Esophagus muscularis mucosa (tissue), 4 donors: Measurements from ENCODE around the gene SMTNL1. TPM values are rescaled to one million over a fixed set of nuclear protein-coding genes. Genes with fewer than 3 reads are reported as not detected.

Source experiments
- DNase-seq: peaks from one replicate; pipeline ENCODE4 v3.0.0-alpha.2; 2017; ENCODE audit errors: extremely low spot score
- H3K27ac ChIP-seq, 4 donors: fragments of 200-600 bp; sonication (generic); replicated peaks in 1 of 4; 1 replicate in 3 of 4; 2 replicates in 1 of 4; pipeline ENCODE4 v1.5.1; 2016 to 2019; ENCODE audit warnings: mild to moderate bottlenecking in 1 of 4
- H3K27me3 ChIP-seq, 4 donors: fragments of 200-600 bp; sonication (generic); one replicate each; pipeline versions ENCODE4 v1.5.1 to v1.6.0; 2016 to 2019
- H3K36me3 ChIP-seq, 4 donors: fragments of 200-600 bp; sonication (generic); one replicate each; pipeline ENCODE4 v1.5.1; 2016 to 2019
- H3K4me1 ChIP-seq, 4 donors: fragments of 200-600 bp; sonication (generic); one replicate each; pipeline ENCODE4 v1.5.1; 2016 to 2019
- H3K4me3 ChIP-seq, 4 donors: fragments of 200-600 bp; sonication (generic); 1 replicate in 2 of 4; 2 replicates in 2 of 4; pipeline ENCODE4 v1.5.1; 2016 to 2019; ENCODE audit warnings: mild to moderate bottlenecking in 4 of 4, moderate library complexity in 1 of 4
- H3K9me3 ChIP-seq, 4 donors: fragments of 200-600 bp; sonication (generic); 1 replicate in 3 of 4; 2 replicates in 1 of 4; pipeline ENCODE4 v1.5.1; 2016 to 2019
- EP300 ChIP-seq: sonication (generic); formaldehyde crosslinking; IDR thresholded peaks from one replicate; pipeline ENCODE4 v1.6.1; 2017; ENCODE audit warnings: antibody characterized with exemption
- POLR2A ChIP-seq: fragments of 450-650 bp; IDR thresholded peaks from one replicate; pipeline ENCODE4 v1.6.1; 2017; ENCODE audit warnings: antibody characterized with exemption, moderate library complexity, mild to moderate bottlenecking, low read depth
- POLR2AphosphoS5 ChIP-seq, 2 donors: sonication (generic); formaldehyde crosslinking; IDR thresholded peaks; one replicate each; pipeline ENCODE4 v1.6.1; 2017; ENCODE audit warnings: antibody characterized with exemption in 2 of 2
- WGBS: methylation state at CpG from one replicate; pipeline ENCODE4 v1.1.5; 2018; 5-methylcytosine and 5-hydroxymethylcytosine counted together
- intact Hi-C: fragments of 100-400 bp; cut with DNase I; formaldehyde crosslinking; loops from one replicate; pipeline ENCODE4 v1.15.1; 2023
- total RNA-seq, 4 donors: library from RNA; depleted of rRNA; stranded (reverse); fragments of >200 nt; gene quantifications; one replicate each; pipeline versions ENCODE4 v1.1.0 to v1.2.1, GENCODE V29; 2016
- TF ChIP-seq, protein P1 (sequence below), 3 experiments: fragments of 200-600 bp in 2 of 3; fragments of 450-650 bp in 1 of 3; sonication (generic) in 2 of 3; IDR thresholded peaks; one replicate each; pipeline ENCODE4 v1.5.1; 2017 to 2019; ENCODE audit warnings: antibody characterized with exemption in 3 of 3, mild to moderate bottlenecking in 2 of 3, moderate library complexity in 1 of 3

SMTNL1 gene
- total RNA-seq, 4 donors from 2014 or later: not detected

DNA sequence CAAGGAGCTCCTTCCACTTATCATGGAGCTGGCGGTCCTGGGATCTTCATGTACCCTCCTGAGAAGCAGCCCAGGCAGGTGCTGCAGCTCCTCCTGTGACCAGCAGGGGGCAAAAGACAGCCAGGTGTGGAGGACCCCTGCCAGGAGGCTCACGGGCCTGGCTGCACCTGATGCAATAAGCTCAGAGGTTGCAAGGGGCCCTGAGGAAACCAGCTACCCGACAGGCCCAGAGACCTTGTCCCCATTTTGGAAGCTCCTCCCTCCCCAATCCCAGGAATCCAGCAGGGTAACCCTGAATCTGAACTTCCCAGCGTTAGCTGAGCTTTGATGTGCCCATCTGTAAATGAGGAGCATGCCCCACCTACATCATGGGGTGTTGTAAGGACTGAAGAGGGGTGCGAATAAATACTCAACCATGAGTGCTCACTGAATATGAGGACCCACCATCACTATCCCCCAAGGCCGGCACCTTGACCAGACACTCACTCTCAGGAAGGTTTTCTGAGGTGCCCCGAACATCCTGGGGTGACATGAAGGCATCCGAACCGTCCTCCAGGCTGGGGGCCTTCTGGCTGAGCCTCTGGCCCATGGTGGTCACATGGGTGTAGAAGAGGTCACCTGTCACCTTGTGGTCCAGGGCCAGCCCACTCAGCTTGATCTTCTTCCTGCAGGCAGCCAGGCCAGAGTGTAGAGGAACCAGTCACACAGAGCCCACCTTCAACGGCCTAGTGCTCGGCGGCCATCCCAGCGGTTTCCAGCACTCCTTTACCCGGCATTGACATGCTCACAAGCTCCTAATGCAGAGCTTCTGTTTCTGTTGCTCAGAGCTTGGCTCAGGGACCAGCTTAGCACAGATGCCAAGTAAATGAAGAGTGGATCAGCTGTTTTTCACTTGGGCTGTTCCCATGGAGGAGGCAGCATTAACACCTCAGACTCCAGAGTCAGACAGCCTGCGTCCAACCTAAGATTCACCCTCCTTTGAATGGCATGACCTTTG, 43.6 kb upstream of the SMTNL1 start:
- Histone ChIP-seq H3K36me3 (peaks cover 17 to 75% (median 36%) of the 10 kb centered on the region in 4 donors), H3K4me3 (no peak overlapping the region), H3K27me3 (no peaks in the 10 kb centered on the region), H3K9me3 (no peaks in the 10 kb centered on the region), H3K4me1 (peaks cover 3 to 6% (median 5%) of the 10 kb centered on the region in 4 donors), H3K27ac (no peak overlapping the region)
- TF ChIP-seq POLR2AphosphoS5 (IDR thresholded peaks at IDR 0.05): no peak
- TF ChIP-seq, protein P1, sequence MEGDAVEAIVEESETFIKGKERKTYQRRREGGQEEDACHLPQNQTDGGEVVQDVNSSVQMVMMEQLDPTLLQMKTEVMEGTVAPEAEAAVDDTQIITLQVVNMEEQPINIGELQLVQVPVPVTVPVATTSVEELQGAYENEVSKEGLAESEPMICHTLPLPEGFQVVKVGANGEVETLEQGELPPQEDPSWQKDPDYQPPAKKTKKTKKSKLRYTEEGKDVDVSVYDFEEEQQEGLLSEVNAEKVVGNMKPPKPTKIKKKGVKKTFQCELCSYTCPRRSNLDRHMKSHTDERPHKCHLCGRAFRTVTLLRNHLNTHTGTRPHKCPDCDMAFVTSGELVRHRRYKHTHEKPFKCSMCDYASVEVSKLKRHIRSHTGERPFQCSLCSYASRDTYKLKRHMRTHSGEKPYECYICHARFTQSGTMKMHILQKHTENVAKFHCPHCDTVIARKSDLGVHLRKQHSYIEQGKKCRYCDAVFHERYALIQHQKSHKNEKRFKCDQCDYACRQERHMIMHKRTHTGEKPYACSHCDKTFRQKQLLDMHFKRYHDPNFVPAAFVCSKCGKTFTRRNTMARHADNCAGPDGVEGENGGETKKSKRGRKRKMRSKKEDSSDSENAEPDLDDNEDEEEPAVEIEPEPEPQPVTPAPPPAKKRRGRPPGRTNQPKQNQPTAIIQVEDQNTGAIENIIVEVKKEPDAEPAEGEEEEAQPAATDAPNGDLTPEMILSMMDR (IDR thresholded peaks at IDR 0.05): peak; percentile 84 to 92 (median 87)
- DNase-seq: no peak
- whole genome bisulfite sequencing: 89% methylated on average over 12 of the region's 15 CpGs
- intact Hi-C loops: loop anchor here (1.0 kb wide), 1 partner anchor 33 kb away; no protein-coding TSS in a partner anchor

DNA sequence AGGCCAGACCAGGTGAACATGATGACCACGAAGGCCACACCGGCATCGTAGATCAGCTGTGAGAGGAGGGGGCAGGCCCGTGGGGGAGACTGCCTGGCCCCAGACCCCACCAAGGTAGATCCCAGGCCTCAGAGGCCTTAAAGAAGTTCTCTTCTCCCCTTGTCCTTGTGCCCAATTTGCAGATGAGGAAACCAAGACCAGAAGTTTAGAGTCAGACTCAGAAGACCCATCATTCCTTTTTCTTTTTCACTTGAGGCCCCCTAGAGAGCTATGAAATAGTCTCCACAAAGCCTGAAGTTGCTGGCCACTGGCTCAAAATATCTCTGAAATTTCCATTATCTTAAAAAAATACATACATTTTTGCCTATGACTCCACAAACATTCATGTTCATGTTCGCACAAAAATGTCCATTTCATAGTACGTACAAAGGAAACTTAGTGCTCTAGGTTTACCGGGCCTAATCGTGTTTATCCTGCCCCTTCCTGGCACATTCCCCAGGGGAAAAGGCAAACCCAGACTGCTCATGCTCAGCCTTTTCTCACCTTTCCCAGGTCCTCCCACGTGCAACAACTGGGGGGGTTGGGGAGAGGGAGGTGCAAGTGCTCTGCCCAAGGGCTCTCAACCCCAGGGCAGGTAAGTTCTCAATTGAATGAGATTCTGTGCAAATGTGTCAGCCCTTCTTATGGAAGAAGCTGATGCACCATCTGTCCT, 41.1 kb upstream of the SMTNL1 start:
- no peaks in the 10 kb centered on the region for H3K9me3 ChIP-seq
- no peak overlapping the region for H3K27ac ChIP-seq
- DNase-seq: no peak
- H3K4me3 ChIP-seq: no peak overlapping the region
- peaks cover 5 to 58% (median 17%) of the 10 kb centered on the region in 4 donors for H3K36me3 ChIP-seq
- H3K27me3 ChIP-seq: no peaks in the 10 kb centered on the region
- peaks cover 24 to 31% (median 26%) of the 10 kb centered on the region in 4 donors for H3K4me1 ChIP-seq
- intact Hi-C loops: no loop called here
- 81% methylated on average over 9 of the region's 9 CpGs for WGBS
- TF ChIP-seq POLR2AphosphoS5 (IDR thresholded peaks at IDR 0.05): no peak
- TF ChIP-seq POLR2A: no peak
- no peak for TF ChIP-seq EP300
- TF ChIP-seq, protein P1 (IDR thresholded peaks at IDR 0.05): no peak

DNA sequence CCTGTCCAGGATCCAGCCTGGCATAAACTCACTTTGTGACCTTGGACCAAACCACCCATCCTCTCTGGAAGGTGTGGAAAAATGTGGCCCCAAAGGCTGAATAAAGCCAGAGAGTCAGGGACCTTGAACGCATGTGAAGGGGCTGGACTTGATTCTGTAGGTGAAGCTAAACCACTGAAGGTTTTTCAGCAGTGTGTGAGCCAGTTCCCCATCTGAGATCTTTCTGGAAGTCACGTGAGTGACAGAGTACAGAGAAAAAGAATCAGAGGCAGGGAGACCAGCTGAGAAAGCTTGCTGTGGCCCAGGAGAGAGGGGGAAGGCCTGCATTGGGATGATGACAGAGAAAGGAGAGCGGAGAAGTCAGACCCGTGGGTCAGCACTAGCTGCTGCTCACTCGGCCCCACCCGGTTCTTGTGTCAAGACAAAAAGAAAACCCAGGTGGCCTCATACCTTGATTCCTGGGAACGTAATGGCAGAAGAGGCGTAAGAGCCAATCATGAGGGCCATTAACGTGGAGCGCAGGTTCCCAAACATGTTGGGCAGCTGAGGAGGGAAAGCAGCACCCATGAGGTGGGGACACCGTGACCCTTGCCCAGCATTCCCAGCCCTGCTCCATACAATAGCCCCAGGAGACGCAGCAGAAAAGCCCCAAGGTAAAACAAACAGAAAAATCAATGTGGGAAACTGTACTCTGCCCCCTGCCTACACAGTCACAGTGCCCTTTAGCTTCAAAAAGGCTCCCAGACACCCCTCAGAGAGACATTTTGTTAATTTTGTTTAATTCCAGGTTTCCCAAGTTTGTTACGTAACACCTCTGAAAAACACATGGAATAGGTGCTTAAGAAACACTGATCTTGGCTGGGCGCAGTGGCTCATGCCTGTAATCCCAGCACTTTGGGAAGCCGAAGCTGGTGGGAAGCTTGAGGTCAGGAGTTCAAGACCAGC, 39.8 kb upstream of the SMTNL1 start:
- Histone ChIP-seq H3K4me1 (peaks cover 30 to 35% (median 32%) of the 10 kb centered on the region in 4 donors), H3K4me3 (no peak overlapping the region), H3K9me3 (no peaks in the 10 kb centered on the region), H3K27ac (no peak overlapping the region), H3K36me3 (peaks cover 5 to 60% (median 13%) of the 10 kb centered on the region in 4 donors), H3K27me3 (no peaks in the 10 kb centered on the region)
- intact Hi-C loops: no loop called here
- WGBS: 91% methylated on average over 15 of the region's 15 CpGs
- TF ChIP-seq, protein P1 (IDR thresholded peaks at IDR 0.05): no peak
- no peak for TF ChIP-seq POLR2A
- TF ChIP-seq EP300: no peak
- TF ChIP-seq POLR2AphosphoS5 (IDR thresholded peaks at IDR 0.05): no peak
- DNase-seq: no peak

DNA sequence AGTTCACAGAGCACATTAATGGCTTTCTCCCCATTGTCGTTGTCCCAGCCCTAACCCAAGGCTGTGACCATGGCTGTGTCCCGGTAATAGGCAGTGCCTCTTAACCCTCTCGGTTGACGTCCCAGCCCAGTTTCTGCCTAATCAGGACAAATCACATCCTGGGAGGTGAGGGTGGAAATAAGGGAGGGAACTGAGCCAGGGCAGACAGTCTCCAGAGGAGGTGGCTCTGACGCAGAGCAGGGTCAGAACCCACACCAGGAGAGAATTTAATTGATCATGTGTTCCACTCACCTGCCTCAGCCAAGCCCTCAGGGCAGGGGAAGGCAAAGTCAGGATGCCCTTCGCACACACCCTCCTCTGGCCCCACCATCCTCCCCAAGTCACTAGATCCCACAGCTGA, 38.9 kb upstream of the SMTNL1 start:
- H3K4me3 ChIP-seq: no peak overlapping the region
- peaks cover 5 to 61% (median 13%) of the 10 kb centered on the region in 4 donors for H3K36me3 ChIP-seq
- DNase-seq: no peak
- 77% methylated on average over 6 of the region's 6 CpGs for WGBS
- H3K27ac ChIP-seq: peak overlapping the region; percentile 78 to 87 (median 82)
- H3K27me3 ChIP-seq: no peaks in the 10 kb centered on the region
- TF ChIP-seq EP300 (no peak), POLR2A (no peak), POLR2AphosphoS5 (IDR thresholded peaks at IDR 0.05) (no peak)
- TF ChIP-seq, protein P1 (IDR thresholded peaks at IDR 0.05): no peak
- peaks cover 30 to 39% (median 32%) of the 10 kb centered on the region in 4 donors for H3K4me1 ChIP-seq
- no peaks in the 10 kb centered on the region for H3K9me3 ChIP-seq
- intact Hi-C loops: no loop called here
